Gastroesophageal sphincter (tissue), 3 donors: ENCODE measurements around the gene ERC1.

ENCODE experiments used
- CTCF ChIP-seq, 4 experiments: fragments of 200-600 bp in 2 of 4; fragments of 450-650 bp in 2 of 4; sonication (generic) in 1 of 4; IDR thresholded peaks; one replicate each; pipeline ENCODE4 v1.5.1; 2017 to 2019; ENCODE audit warnings: antibody characterized with exemption in 4 of 4, mild to moderate bottlenecking in 2 of 4, moderate library complexity in 2 of 4
- POLR2AphosphoS5 ChIP-seq: sonication (generic); formaldehyde crosslinking; IDR thresholded peaks from one replicate; pipeline ENCODE4 v1.6.1; 2017; ENCODE audit warnings: antibody characterized with exemption

GRCh38 chr12:1329784-1330476 lies 338.9 kb downstream of the ERC1 start:
- no peak for TF ChIP-seq CTCF (IDR thresholded peaks at IDR 0.05)
- no peak for TF ChIP-seq POLR2AphosphoS5
